Measurements from ENCODE around the gene SMPD2. TPM values are rescaled to one million over a fixed set of nuclear protein-coding genes. Genes with fewer than 3 reads are reported as not detected.

The SMPD2 gene
- total and polyA plus RNA-seq, 9 of the 15 experiments (the other 6 are each of a cell fraction or from before 2014, with no cell fraction given) = 0.13 to 21.8 (median 18.3) TPM

DNA sequence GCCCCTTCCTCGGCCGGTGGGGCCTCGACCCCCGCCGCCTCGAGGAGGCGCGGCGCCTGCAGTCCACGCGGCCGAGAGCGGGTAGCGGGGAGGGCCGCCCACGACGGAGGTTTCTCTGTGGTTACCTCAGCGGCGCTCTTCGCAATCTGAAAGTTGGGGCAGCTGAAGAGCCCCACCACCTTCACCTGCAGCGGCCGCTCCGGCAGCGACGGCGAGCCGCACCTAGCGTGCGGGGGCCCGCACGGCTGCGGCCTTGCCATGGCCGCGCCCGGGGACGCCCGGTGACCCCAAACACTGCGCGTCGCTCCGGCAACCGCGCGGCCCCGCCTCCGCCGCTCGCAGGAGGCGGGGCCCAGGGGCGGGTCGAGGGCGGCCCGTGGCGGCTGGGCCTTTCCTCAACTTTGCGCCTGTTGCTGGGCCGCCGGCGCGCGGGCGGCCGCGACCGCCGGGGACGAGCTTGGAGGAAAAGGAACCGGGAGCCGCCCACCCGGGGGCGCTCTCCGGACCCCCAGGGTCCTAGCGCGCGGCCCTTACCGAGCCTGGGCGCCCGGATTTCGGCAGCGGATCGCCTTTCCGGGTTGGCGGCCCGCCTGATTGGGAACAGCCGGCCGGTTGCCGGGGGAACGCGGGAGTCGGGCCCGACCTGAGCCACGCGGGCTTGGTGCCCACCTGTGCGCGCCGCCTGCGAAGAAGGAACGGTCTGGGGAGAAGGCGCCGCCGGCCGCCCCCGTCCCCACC lies at the start of gene SMPD2, which contains the start of gene PPIL6 (continued):
- TF ChIP-seq, protein P1, sequence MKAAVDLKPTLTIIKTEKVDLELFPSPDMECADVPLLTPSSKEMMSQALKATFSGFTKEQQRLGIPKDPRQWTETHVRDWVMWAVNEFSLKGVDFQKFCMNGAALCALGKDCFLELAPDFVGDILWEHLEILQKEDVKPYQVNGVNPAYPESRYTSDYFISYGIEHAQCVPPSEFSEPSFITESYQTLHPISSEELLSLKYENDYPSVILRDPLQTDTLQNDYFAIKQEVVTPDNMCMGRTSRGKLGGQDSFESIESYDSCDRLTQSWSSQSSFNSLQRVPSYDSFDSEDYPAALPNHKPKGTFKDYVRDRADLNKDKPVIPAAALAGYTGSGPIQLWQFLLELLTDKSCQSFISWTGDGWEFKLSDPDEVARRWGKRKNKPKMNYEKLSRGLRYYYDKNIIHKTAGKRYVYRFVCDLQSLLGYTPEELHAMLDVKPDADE (conservative IDR thresholded peaks at IDR 0.05; ENCODE audit: control insufficient read depth, low read depth, low read length) = peak; percentile 63; the same call in 1 of the 2 replicates
- TF ChIP-seq GATAD2A (IDR thresholded peaks at IDR 0.05) = peak; percentile 80
- no peak for TF ChIP-seq BACH1 (tag; IDR thresholded peaks at IDR 0.05)
- TF ChIP-seq TGIF2 (CRISPR knock-in tag; IDR thresholded peaks at IDR 0.05) = no peak
- 0 out of 2 replicates have a peak, but pooled peaks have one; percentile 34 for TF ChIP-seq NR2C2 (CRISPR knock-in tag; IDR thresholded peaks at IDR 0.05)
- TF ChIP-seq NR2C2 (tag; IDR thresholded peaks at IDR 0.05) = peak; percentile 96
- TF ChIP-seq CHD1 (IDR thresholded peaks at IDR 0.05; ENCODE audit: low read length) = no peak
- peak; percentile 70 for TF ChIP-seq EGR1 (conservative IDR thresholded peaks at IDR 0.05)
- peak; percentile 64 for TF ChIP-seq POLR2AphosphoS5 (IDR thresholded peaks at IDR 0.05; ENCODE audit: control insufficient read depth, insufficient read depth, low read depth, low read length)
- no peak; the same call in 1 of the 2 replicates for TF ChIP-seq ELF2 (CRISPR knock-in tag; IDR thresholded peaks at IDR 0.05)
- TF ChIP-seq SIN3B (IDR thresholded peaks at IDR 0.05; ENCODE audit: low read depth) = peak; percentile 37; the same call in 1 of the 2 replicates
- peak; percentile 58; the same call in 1 of the 2 replicates for TF ChIP-seq HDAC8 (tag; IDR thresholded peaks at IDR 0.05)
- TF ChIP-seq POLR2G (IDR thresholded peaks at IDR 0.05; ENCODE audit: low read depth, low read length) = peak; percentile 90
- TF ChIP-seq ZNF174 (CRISPR knock-in tag; IDR thresholded peaks at IDR 0.05) = no peak
- 0 out of 2 replicates have a peak, but pooled peaks have one; percentile 7 for TF ChIP-seq JUND (IDR thresholded peaks at IDR 0.05; ENCODE audit: borderline replicate concordance, low read depth, low read length)
- TF ChIP-seq JUND (tag; IDR thresholded peaks at IDR 0.05; ENCODE audit: borderline replicate concordance, low read depth, low read length) = no peak; the same call in 2 of the 3 replicates
- TF ChIP-seq, protein P2, sequence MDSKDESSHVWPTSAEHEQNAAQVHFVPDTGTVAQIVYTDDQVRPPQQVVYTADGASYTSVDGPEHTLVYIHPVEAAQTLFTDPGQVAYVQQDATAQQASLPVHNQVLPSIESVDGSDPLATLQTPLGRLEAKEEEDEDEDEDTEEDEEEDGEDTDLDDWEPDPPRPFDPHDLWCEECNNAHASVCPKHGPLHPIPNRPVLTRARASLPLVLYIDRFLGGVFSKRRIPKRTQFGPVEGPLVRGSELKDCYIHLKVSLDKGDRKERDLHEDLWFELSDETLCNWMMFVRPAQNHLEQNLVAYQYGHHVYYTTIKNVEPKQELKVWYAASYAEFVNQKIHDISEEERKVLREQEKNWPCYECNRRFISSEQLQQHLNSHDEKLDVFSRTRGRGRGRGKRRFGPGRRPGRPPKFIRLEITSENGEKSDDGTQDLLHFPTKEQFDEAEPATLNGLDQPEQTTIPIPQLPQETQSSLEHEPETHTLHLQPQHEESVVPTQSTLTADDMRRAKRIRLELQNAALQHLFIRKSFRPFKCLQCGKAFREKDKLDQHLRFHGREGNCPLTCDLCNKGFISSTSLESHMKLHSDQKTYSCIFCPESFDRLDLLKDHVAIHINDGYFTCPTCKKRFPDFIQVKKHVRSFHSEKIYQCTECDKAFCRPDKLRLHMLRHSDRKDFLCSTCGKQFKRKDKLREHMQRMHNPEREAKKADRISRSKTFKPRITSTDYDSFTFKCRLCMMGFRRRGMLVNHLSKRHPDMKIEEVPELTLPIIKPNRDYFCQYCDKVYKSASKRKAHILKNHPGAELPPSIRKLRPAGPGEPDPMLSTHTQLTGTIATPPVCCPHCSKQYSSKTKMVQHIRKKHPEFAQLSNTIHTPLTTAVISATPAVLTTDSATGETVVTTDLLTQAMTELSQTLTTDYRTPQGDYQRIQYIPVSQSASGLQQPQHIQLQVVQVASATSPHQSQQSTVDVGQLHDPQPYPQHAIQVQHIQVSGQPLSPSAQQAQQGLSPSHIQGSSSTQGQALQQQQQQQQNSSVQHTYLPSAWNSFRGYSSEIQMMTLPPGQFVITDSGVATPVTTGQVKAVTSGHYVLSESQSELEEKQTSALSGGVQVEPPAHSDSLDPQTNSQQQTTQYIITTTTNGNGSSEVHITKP (IDR thresholded peaks at IDR 0.05; ENCODE audit: partially characterized antibody) = peak; percentile 85
- TF ChIP-seq ATF1 (CRISPR knock-in tag; IDR thresholded peaks at IDR 0.05) = no peak
- peak; percentile 40; the same call in 1 of the 2 replicates for TF ChIP-seq ATF1 (tag; IDR thresholded peaks at IDR 0.05)
- TF ChIP-seq ZKSCAN1 (IDR thresholded peaks at IDR 0.05; ENCODE audit: low read depth, low read length) = peak; percentile 11; the same call in 1 of the 2 replicates
- TF ChIP-seq MXI1 (IDR thresholded peaks at IDR 0.05; ENCODE audit: low read depth, low read length) = peak; percentile 70
- TF ChIP-seq MBD2 (IDR thresholded peaks at IDR 0.05; ENCODE audit: borderline replicate concordance, low read depth) = no peak
- TF ChIP-seq PTBP1 (IDR thresholded peaks at IDR 0.05; ENCODE audit: low read depth, low read length) = no peak
- TF ChIP-seq YY1 (IDR thresholded peaks at IDR 0.05; ENCODE audit: borderline replicate concordance in 1 of 3, control insufficient read depth in 1 of 3, extremely low read depth in 1 of 3, insufficient read depth in 3 of 3, insufficient read length in 1 of 3, insufficient replicate concordance in 2 of 3, low read depth in 1 of 3, low read length in 2 of 3) = peak; percentile 50 to 91 (median 85)
- TF ChIP-seq ZFP1 (CRISPR knock-in tag; IDR thresholded peaks at IDR 0.05) = no peak
